WTC11 (cell line): ENCODE data around the gene ANO4. TPM values are rescaled to one million over a fixed set of nuclear protein-coding genes. Genes with fewer than 3 reads are reported as not detected.

Experiments
- ATAC-seq: fragments of 200-7000 bp; cut with Tn5 transposase; 2 replicates; pipeline ENCODE4 v1.10.0; 2021; ENCODE audit warnings: mild to moderate bottlenecking, moderate library complexity
- CTCF ChIA-PET: fragments of 300-600 bp; sonication (Branson Sonifier 250); formaldehyde crosslinking; loops from one replicate; lab custom pipeline; 2021; ENCODE audit warnings: antibody characterized with exemption; lab: Charles Lee
- POLR2A ChIA-PET: fragments of 350-600 bp; sonication (Branson Sonifier 250); formaldehyde crosslinking; loops from one replicate; lab custom pipeline; 2021; ENCODE audit warnings: antibody characterized with exemption; lab: Charles Lee
- DNase-seq: peaks from one replicate; pipeline ENCODE4 v3.0.0; 2021; ENCODE audit warnings: low spot score
- H3K27ac Mint-ChIP-seq: 2 replicates; pipeline ENCODE4 v1.8.0; 2021; ENCODE audit warnings: mixed read lengths
- H3K27me3 Mint-ChIP-seq: 2 replicates; pipeline ENCODE4 v1.8.0; 2021; ENCODE audit warnings: low read depth, mild to moderate bottlenecking, moderate library complexity, mixed read lengths
- H3K36me3 Mint-ChIP-seq: 2 replicates; pipeline ENCODE4 v1.8.0; 2021; ENCODE audit warnings: mixed read lengths
- H3K4me1 Mint-ChIP-seq: 2 replicates; pipeline ENCODE4 v1.8.0; 2022; ENCODE audit warnings: mixed read lengths
- H3K4me3 Mint-ChIP-seq: 2 replicates; pipeline ENCODE4 v1.8.0; 2021; ENCODE audit warnings: mild to moderate bottlenecking, moderate library complexity, mixed read lengths
- H3K9me3 Mint-ChIP-seq: 2 replicates; pipeline ENCODE4 v1.8.0; 2021; ENCODE audit warnings: mixed read lengths
- ATF6 ChIP-seq: sonication (generic); formaldehyde crosslinking; IDR thresholded peaks from 2 replicates; pipeline ENCODE4 v1.8.1; 2023; ENCODE audit warnings: mild to moderate bottlenecking, missing genetic modification reagents
- CBFB ChIP-seq: sonication (generic); formaldehyde crosslinking; IDR thresholded peaks from 2 replicates; pipeline ENCODE4 v1.8.1; 2022; ENCODE audit warnings: mild to moderate bottlenecking, low read depth, missing genetic modification reagents
- GABPB1 ChIP-seq: sonication (generic); formaldehyde crosslinking; IDR thresholded peaks from 2 replicates; pipeline ENCODE4 v1.8.1; 2023; ENCODE audit warnings: mild to moderate bottlenecking, missing genetic modification reagents
- GTF2I ChIP-seq: fragments of 250-450 bp; sonication (Bioruptor Pico); conservative IDR thresholded peaks from 2 replicates; pipeline ENCODE4 v1.4.0; 2021; ENCODE audit warnings: mild to moderate bottlenecking
- JAZF1 ChIP-seq: fragments of 250-450 bp; sonication (Bioruptor Pico); IDR thresholded peaks from 2 replicates; pipeline ENCODE4 v1.9.0; 2021; ENCODE audit warnings: moderate library complexity, mild to moderate bottlenecking, inconsistent platforms
- JUN ChIP-seq: sonication (generic); formaldehyde crosslinking; IDR thresholded peaks from 2 replicates; pipeline ENCODE4 v1.8.0; 2023; ENCODE audit warnings: mild to moderate bottlenecking, missing genetic modification reagents
- KAT7 ChIP-seq: sonication (generic); formaldehyde crosslinking; IDR thresholded peaks from 2 replicates; pipeline ENCODE4 v1.8.1; 2023; ENCODE audit warnings: missing genetic modification reagents, mild to moderate bottlenecking, borderline replicate concordance
- MYBL2 ChIP-seq: sonication (generic); formaldehyde crosslinking; IDR thresholded peaks from 2 replicates; pipeline ENCODE4 v1.8.1; 2023; ENCODE audit warnings: mild to moderate bottlenecking, moderate library complexity, missing genetic modification reagents
- NFYB ChIP-seq: sonication (generic); formaldehyde crosslinking; conservative IDR thresholded peaks from 2 replicates; pipeline ENCODE4 v1.8.0; 2022; ENCODE audit warnings: low read depth, missing genetic modification reagents
- NR3C1 ChIP-seq: sonication (generic); formaldehyde crosslinking; conservative IDR thresholded peaks from 2 replicates; pipeline ENCODE4 v1.8.1; 2023; ENCODE audit warnings: low read depth, mild to moderate bottlenecking, missing genetic modification reagents
- OVOL2 ChIP-seq: fragments of 250-450 bp; sonication (Bioruptor Pico); IDR thresholded peaks from 2 replicates; pipeline ENCODE4 v1.9.0; 2021; ENCODE audit warnings: mild to moderate bottlenecking, borderline replicate concordance
- USF2 ChIP-seq: sonication (generic); formaldehyde crosslinking; IDR thresholded peaks from 2 replicates; pipeline ENCODE4 v1.8.1; 2023; ENCODE audit warnings: mild to moderate bottlenecking, missing genetic modification reagents, moderate library complexity
- ZNF121 ChIP-seq: sonication (generic); formaldehyde crosslinking; IDR thresholded peaks from 2 replicates; pipeline ENCODE4 v1.8.0; 2023; ENCODE audit warnings: missing genetic modification reagents
- ZNF512 ChIP-seq: sonication (generic); formaldehyde crosslinking; IDR thresholded peaks from 2 replicates; pipeline ENCODE4 v1.8.1; 2022; ENCODE audit warnings: missing genetic modification reagents, borderline replicate concordance
- total RNA-seq: library from RNA; stranded (reverse); gene quantifications from 3 replicates; pipeline ENCODE4 v1.2.3, GENCODE V29; 2021
- TF ChIP-seq, protein P1 (sequence below): sonication (generic); formaldehyde crosslinking; IDR thresholded peaks from 2 replicates; pipeline ENCODE4 v1.8.0; 2023; ENCODE audit warnings: missing genetic modification reagents
- TF ChIP-seq, protein P2 (sequence below): sonication (generic); formaldehyde crosslinking; IDR thresholded peaks from 2 replicates; pipeline ENCODE4 v1.8.1; 2023; ENCODE audit warnings: mild to moderate bottlenecking, missing genetic modification reagents
- TF ChIP-seq, protein P3 (sequence below): sonication (generic); formaldehyde crosslinking; IDR thresholded peaks from 2 replicates; pipeline ENCODE4 v1.8.1; 2023; ENCODE audit warnings: mild to moderate bottlenecking, moderate library complexity, missing genetic modification reagents
- TF ChIP-seq, protein P4 (sequence below): fragments of 250-450 bp; sonication (Bioruptor Pico); IDR thresholded peaks from 2 replicates; pipeline ENCODE4 v1.9.0; 2021; ENCODE audit warnings: moderate library complexity, mild to moderate bottlenecking, inconsistent platforms, borderline replicate concordance

Gene ANO4
- total RNA-seq, 1 experiment from 2014 or later, result 2.6 TPM

DNA sequence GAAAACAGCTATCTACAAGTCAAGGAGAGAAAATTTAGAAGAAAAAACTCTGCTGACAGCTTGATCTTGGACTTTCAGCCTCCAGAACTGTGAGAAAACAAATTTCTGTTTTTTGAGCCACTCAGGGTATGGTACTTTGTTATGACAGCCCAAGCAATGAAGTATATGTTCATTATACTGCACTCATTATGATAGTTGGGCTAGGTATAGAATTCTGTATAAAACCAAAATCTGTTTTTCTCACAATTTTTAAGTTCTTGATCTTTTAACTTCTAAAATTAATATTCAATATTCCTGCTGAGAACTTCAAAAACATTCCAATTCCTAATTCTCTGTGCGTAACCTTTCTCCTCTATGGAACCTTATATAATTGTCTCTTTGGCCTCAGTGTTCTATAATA is 214.7 kb downstream of the ANO4 start:
- Mint-ChIP-seq H3K36me3 (peaks cover 16% of the 10 kb centered on the region), H3K27ac (no peak overlapping the region), H3K4me3 (no peak overlapping the region), H3K4me1 (no peaks in the 10 kb centered on the region), H3K9me3 (peaks cover 20% of the 10 kb centered on the region), H3K27me3 (no peaks in the 10 kb centered on the region)
- ATAC-seq, result no peak
- no peak for DNase-seq
- ChIA-PET POLR2A (no interaction called here), CTCF (no interaction called here)
- TF ChIP-seq, protein P1, sequence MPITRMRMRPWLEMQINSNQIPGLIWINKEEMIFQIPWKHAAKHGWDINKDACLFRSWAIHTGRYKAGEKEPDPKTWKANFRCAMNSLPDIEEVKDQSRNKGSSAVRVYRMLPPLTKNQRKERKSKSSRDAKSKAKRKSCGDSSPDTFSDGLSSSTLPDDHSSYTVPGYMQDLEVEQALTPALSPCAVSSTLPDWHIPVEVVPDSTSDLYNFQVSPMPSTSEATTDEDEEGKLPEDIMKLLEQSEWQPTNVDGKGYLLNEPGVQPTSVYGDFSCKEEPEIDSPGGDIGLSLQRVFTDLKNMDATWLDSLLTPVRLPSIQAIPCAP (CRISPR knock-in tag), result no peak
- TF ChIP-seq, protein P2, sequence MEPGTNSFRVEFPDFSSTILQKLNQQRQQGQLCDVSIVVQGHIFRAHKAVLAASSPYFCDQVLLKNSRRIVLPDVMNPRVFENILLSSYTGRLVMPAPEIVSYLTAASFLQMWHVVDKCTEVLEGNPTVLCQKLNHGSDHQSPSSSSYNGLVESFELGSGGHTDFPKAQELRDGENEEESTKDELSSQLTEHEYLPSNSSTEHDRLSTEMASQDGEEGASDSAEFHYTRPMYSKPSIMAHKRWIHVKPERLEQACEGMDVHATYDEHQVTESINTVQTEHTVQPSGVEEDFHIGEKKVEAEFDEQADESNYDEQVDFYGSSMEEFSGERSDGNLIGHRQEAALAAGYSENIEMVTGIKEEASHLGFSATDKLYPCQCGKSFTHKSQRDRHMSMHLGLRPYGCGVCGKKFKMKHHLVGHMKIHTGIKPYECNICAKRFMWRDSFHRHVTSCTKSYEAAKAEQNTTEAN (CRISPR knock-in tag), result no peak
- TF ChIP-seq GTF2I (CRISPR knock-in tag) (no peak), NFYB (no peak), USF2 (CRISPR knock-in tag) (no peak), GABPB1 (CRISPR knock-in tag) (no peak), ZNF121 (CRISPR knock-in tag) (no peak), JUN (CRISPR knock-in tag) (no peak), KAT7 (CRISPR knock-in tag) (no peak)

DNA sequence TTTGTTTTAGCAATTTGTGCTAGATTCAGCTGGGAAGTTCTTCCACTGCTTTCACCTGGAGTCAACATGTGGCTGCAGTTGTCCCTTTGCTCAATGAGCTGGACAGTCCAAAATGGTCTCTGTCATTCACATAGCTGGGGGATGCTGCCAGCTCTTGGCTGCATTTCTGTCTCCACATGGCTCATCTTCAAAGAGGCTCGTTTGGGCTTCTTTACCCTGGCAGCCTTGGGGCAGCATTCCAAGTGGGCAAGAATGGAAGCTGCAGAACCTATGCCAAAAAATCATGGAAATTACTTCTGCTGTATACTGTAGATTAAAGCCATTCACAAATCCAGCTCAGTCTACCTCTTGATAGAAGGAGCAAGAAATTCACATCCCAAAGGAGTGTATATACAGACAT is 216.3 kb downstream of the ANO4 start:
- ATAC-seq, result no peak
- Mint-ChIP-seq H3K27me3 (no peaks in the 10 kb centered on the region), H3K4me1 (no peaks in the 10 kb centered on the region), H3K4me3 (no peak overlapping the region)
- no peak for TF ChIP-seq MYBL2 (CRISPR knock-in tag)
- no peak for TF ChIP-seq OVOL2 (CRISPR knock-in tag)
- no peak for TF ChIP-seq JAZF1 (CRISPR knock-in tag)
- TF ChIP-seq, protein P3, sequence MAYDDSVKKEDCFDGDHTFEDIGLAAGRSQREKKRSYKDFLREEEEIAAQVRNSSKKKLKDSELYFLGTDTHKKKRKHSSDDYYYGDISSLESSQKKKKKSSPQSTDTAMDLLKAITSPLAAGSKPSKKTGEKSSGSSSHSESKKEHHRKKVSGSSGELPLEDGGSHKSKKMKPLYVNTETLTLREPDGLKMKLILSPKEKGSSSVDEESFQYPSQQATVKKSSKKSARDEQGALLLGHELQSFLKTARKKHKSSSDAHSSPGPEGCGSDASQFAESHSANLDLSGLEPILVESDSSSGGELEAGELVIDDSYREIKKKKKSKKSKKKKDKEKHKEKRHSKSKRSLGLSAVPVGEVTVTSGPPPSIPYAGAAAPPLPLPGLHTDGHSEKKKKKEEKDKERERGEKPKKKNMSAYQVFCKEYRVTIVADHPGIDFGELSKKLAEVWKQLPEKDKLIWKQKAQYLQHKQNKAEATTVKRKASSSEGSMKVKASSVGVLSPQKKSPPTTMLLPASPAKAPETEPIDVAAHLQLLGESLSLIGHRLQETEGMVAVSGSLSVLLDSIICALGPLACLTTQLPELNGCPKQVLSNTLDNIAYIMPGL (CRISPR knock-in tag), result no peak
- no peak for TF ChIP-seq CBFB (CRISPR knock-in tag)
- TF ChIP-seq, all 79 proteins: peak for 0
- H3K36me3 Mint-ChIP-seq, result peaks cover 16% of the 10 kb centered on the region
- CTCF ChIA-PET, result no interaction called here
- POLR2A ChIA-PET, result no interaction called here
- peaks cover 24% of the 10 kb centered on the region for H3K9me3 Mint-ChIP-seq
- H3K27ac Mint-ChIP-seq, result no peak overlapping the region
- no peak for DNase-seq

- Mint-ChIP-seq H3K4me3 (no peak overlapping the region), H3K9me3 (peaks cover 29% of the 10 kb centered on the region), H3K4me1 (no peaks in the 10 kb centered on the region), H3K27me3 (no peaks in the 10 kb centered on the region), H3K27ac (no peak overlapping the region), H3K36me3 (peaks cover 18% of the 10 kb centered on the region)
- no peak for DNase-seq
- ATAC-seq, result no peak
- POLR2A ChIA-PET, result no interaction called here
- CTCF ChIA-PET, result no interaction called here
- TF ChIP-seq, protein P4, sequence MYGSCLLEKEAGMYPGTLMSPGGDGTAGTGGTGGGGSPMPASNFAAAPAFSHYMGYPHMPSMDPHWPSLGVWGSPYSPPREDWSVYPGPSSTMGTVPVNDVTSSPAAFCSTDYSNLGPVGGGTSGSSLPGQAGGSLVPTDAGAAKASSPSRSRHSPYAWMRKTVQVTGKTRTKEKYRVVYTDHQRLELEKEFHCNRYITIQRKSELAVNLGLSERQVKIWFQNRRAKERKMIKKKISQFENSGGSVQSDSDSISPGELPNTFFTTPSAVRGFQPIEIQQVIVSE, result no peak
- TF ChIP-seq NR3C1 (CRISPR knock-in tag), result no peak
- TF ChIP-seq, protein P3 (CRISPR knock-in tag), result no peak
- TF ChIP-seq ZNF512 (CRISPR knock-in tag), result no peak
- no peak for TF ChIP-seq ATF6 (CRISPR knock-in tag)
Observed at GRCh38 chr12:101013993-101014392, 219.4 kb downstream of the ANO4 start.
